A549 (cell line): ENCODE data around the gene KIF27. TPM values are rescaled to one million over a fixed set of nuclear protein-coding genes. Genes with fewer than 3 reads are reported as not detected.

Source experiments
- ATAC-seq, 2 experiments: fragments of 200-7000 bp in 1 of 2; fragments of >200 bp in 1 of 2; cut with Nextera tagmentation in 1 of 2; cut with Tn5 transposase in 1 of 2; 3 replicates each; pipeline versions ENCODE4 v1.8.0 to v1.9.1; 2018 to 2020; ENCODE audit warnings: mild to moderate bottlenecking in 1 of 2, moderate library complexity in 1 of 2
- CTCF ChIA-PET: fragments of 300-600 bp; sonication (Branson Sonifier 250); formaldehyde crosslinking; extraction: SDS; loops from one replicate; lab custom pipeline; 2021; ENCODE audit warnings: antibody characterized with exemption, inconsistent platforms; lab: Yijun Ruan, JAX
- POLR2A ChIA-PET: fragments of 350-600 bp; formaldehyde crosslinking; extraction: SDS; loops from one replicate; lab custom pipeline; 2021; ENCODE audit warnings: antibody characterized with exemption, inconsistent platforms; lab: Yijun Ruan, JAX
- DNase-seq, 2 experiments: peaks; one replicate each; pipeline versions ENCODE4 v3.0.0 to v3.0.0-alpha.2; 2011 to 2016; ENCODE audit warnings: low read depth in 1 of 2, low spot score in 1 of 2
- FAIRE-seq: peaks from 2 replicates; lab custom pipeline; 2011; peaks lifted over from hg19 to GRCh38; lab: Jason Lieb, UNC
- H3K27ac ChIP-seq, 2 experiments: fragments of >200 bp; sonication (Bioruptor Twin); formaldehyde crosslinking; 3 replicates each; pipeline ENCODE4 v1.5.1; 2016 to 2017
- H3K4me1 ChIP-seq: fragments of >200 bp; sonication (Bioruptor Twin); formaldehyde crosslinking; 3 replicates; pipeline ENCODE4 v1.6.1; 2016
- H3K4me2 ChIP-seq: fragments of >200 bp; sonication (Bioruptor Twin); formaldehyde crosslinking; 3 replicates; pipeline ENCODE4 v1.6.1; 2016
- H3K4me3 ChIP-seq: fragments of >200 bp; sonication (Bioruptor Twin); formaldehyde crosslinking; 3 replicates; pipeline ENCODE4 v1.5.1; 2016
- H3K9me3 ChIP-seq: fragments of >200 bp; sonication (Bioruptor Twin); formaldehyde crosslinking; 3 replicates; pipeline ENCODE4 v1.6.1; 2016
- ATOH8 ChIP-seq: fragments of 250-450 bp; sonication (Bioruptor Pico); IDR thresholded peaks from 2 replicates; pipeline ENCODE4 v1.5.0; 2020; ENCODE audit warnings: low read depth, mild to moderate bottlenecking, moderate library complexity
- BCL3 ChIP-seq: fragments of >200 bp; sonication (Bioruptor Twin); formaldehyde crosslinking; IDR thresholded peaks from 3 replicates; pipeline ENCODE4 v1.6.1; 2016
- CHD2 ChIP-seq: fragments of 150-350 bp; IDR thresholded peaks from 2 replicates; pipeline ENCODE4 v1.6.1; 2014; ENCODE audit warnings: low read length; ENCODE audit not compliant: partially characterized antibody
- CTCF ChIP-seq: fragments of >200 bp; sonication (Bioruptor Twin); formaldehyde crosslinking; IDR thresholded peaks from 3 replicates; pipeline ENCODE4 v1.5.1; 2016
- ESRRA ChIP-seq: fragments of 150-350 bp; IDR thresholded peaks from 2 replicates; pipeline ENCODE4 v1.6.1; 2014; ENCODE audit warnings: mild to moderate bottlenecking, low read length, borderline replicate concordance
- FOSB ChIP-seq: fragments of 250-450 bp; sonication (Bioruptor Pico); IDR thresholded peaks from 2 replicates; pipeline ENCODE4 v1.5.0; 2020; ENCODE audit warnings: mild to moderate bottlenecking, moderate library complexity
- GATA3 ChIP-seq: IDR thresholded peaks from 2 replicates; pipeline ENCODE4 v1.6.1; 2012; ENCODE audit warnings: borderline replicate concordance
- HDAC2 ChIP-seq: fragments of 200-600 bp; sonication (generic); IDR thresholded peaks from 2 replicates; pipeline ENCODE4 v1.6.1; 2016
- HOXA7 ChIP-seq: fragments of 250-450 bp; sonication (Bioruptor Pico); IDR thresholded peaks from 2 replicates; pipeline ENCODE4 v1.5.0; 2020; ENCODE audit warnings: mild to moderate bottlenecking, moderate library complexity
- HOXB13 ChIP-seq: fragments of 250-450 bp; sonication (Bioruptor Pico); IDR thresholded peaks from 2 replicates; pipeline ENCODE4 v1.5.0; 2020; ENCODE audit warnings: low read depth, mild to moderate bottlenecking, moderate library complexity
- JUNB ChIP-seq: fragments of >200 bp; sonication (Bioruptor Twin); formaldehyde crosslinking; IDR thresholded peaks from 2 replicates; pipeline ENCODE4 v1.6.1; 2016
- KDM1A ChIP-seq: fragments of 200-600 bp; sonication (generic); IDR thresholded peaks from 2 replicates; pipeline ENCODE4 v1.6.1; 2016; ENCODE audit warnings: low read depth, mild to moderate bottlenecking
- MAZ ChIP-seq: fragments of 150-350 bp; IDR thresholded peaks from 2 replicates; pipeline ENCODE4 v1.6.1; 2014; ENCODE audit warnings: antibody characterized with exemption, low read depth, low read length, borderline replicate concordance
- MYC ChIP-seq: IDR thresholded peaks from 2 replicates; pipeline ENCODE4 v1.6.1; 2012; ENCODE audit warnings: mild to moderate bottlenecking, inconsistent platforms, low read length, improper control_type of control experiment, borderline replicate concordance
- NR3C1 ChIP-seq: fragments of >200 bp; sonication (Bioruptor Twin); formaldehyde crosslinking; IDR thresholded peaks from 3 replicates; pipeline ENCODE4 v1.6.1; 2017
- PBX3 ChIP-seq: IDR thresholded peaks from 2 replicates; pipeline ENCODE4 v1.6.1; 2012
- PHF8 ChIP-seq: fragments of 200-600 bp; sonication (generic); IDR thresholded peaks from 2 replicates; pipeline ENCODE4 v1.6.1; 2016; ENCODE audit warnings: low read depth, mild to moderate bottlenecking, antibody characterized with exemption, moderate library complexity, borderline replicate concordance
- POLR2A ChIP-seq: IDR thresholded peaks from 2 replicates; pipeline ENCODE4 v1.6.1; 2012; ENCODE audit warnings: mild to moderate bottlenecking, low read length
- POLR2AphosphoS2 ChIP-seq: conservative IDR thresholded peaks from 2 replicates; pipeline ENCODE4 v1.6.1; 2012; ENCODE audit warnings: low read length, improper control_type of control experiment, inconsistent platforms
- RARB ChIP-seq: fragments of 250-450 bp; sonication (Bioruptor Pico); IDR thresholded peaks from 2 replicates; pipeline ENCODE4 v1.8.0; 2021; ENCODE audit warnings: mild to moderate bottlenecking, moderate library complexity
- REST ChIP-seq: fragments of 200-600 bp; sonication (generic); IDR thresholded peaks from 2 replicates; pipeline ENCODE4 v1.6.1; 2016; ENCODE audit warnings: antibody characterized with exemption, mild to moderate bottlenecking, moderate library complexity
- SMC3 ChIP-seq: fragments of >200 bp; sonication (Bioruptor Twin); formaldehyde crosslinking; IDR thresholded peaks from 3 replicates; pipeline ENCODE4 v1.6.1; 2018; ENCODE audit warnings: inconsistent platforms
- SREBF2 ChIP-seq: fragments of 450-650 bp; IDR thresholded peaks from 2 replicates; pipeline ENCODE4 v1.6.1; 2014; ENCODE audit warnings: mild to moderate bottlenecking, moderate library complexity
- TP53 ChIP-seq: fragments of 250-450 bp; sonication (Bioruptor Pico); IDR thresholded peaks from 2 replicates; pipeline ENCODE4 v1.5.0; 2021; ENCODE audit warnings: mild to moderate bottlenecking, moderate library complexity
- USF2 ChIP-seq: fragments of 450-650 bp; IDR thresholded peaks from 2 replicates; pipeline ENCODE4 v1.6.1; 2014; ENCODE audit warnings: antibody characterized with exemption
- ZC3H11A ChIP-seq: fragments of 450-650 bp; IDR thresholded peaks from 2 replicates; pipeline ENCODE4 v1.6.1; 2014; ENCODE audit warnings: antibody characterized with exemption, mild to moderate bottlenecking
- WGBS: methylation state at CpG from one replicate; pipeline ENCODE4 v1.1.6; 2017; ENCODE audit errors: missing lambda C conversion rate; 5-methylcytosine and 5-hydroxymethylcytosine counted together
- polyA plus RNA-seq, 4 experiments: library from polyadenylated mRNA; depleted of rRNA in 3 of 4; stranded (reverse); fragments of >200 nt; fragmentation: RNase III in 1 of 4; extraction: RNeasy Plus Mini Kit Qiagen cat#74134 plus additional on column Dnase treatment in 1 of 4; gene quantifications; 2 replicates in 3 of 4; 3 replicates in 1 of 4; pipeline ENCODE4 v1.2.3, GENCODE V29; 2011 to 2017

Gene KIF27
- polyA plus RNA-seq, 2 of the 4 experiments (the other 2 are of a cell fraction), result 2.2 to 6.0 TPM

GRCh38 chr9:83969602-83970001 lies 48.4 kb upstream of the KIF27 start:
- ATAC-seq (no peak), DNase-seq (no peak), FAIRE-seq (no peak)
- H3K27ac ChIP-seq, result no peak overlapping the region
- CTCF ChIA-PET, result interaction anchor here (1.1 kb wide), 1 partner anchor 33 kb away, joined by 4 read pairs; no protein-coding TSS in a partner anchor
- H3K9me3 ChIP-seq, result no peaks in the 10 kb centered on the region
- POLR2A ChIA-PET, result interaction anchor here (1.6 to 1.8 kb wide), 2 partner anchors 11 to 13 kb away, joined by 4 to 7 read pairs; partner anchors contain the start of genes HNRNPK and RMI1
- WGBS, result 85% methylated on average over 3 of the region's 3 CpGs
- TF ChIP-seq SREBF2 (no peak), KDM1A (no peak), GATA3 (no peak), POLR2AphosphoS2 (no peak), PHF8 (no peak), HOXB13 (no peak), MYC (no peak), ZC3H11A (no peak), POLR2A (no peak)
- peaks cover 38% of the 10 kb centered on the region; the same call in 2 of the 3 replicates for H3K4me1 ChIP-seq
- H3K4me3 ChIP-seq, result no peak overlapping the region
- no peak overlapping the region for H3K4me2 ChIP-seq

GRCh38 chr9:83967073-83967472 lies 45.8 kb upstream of the KIF27 start:
- Histone ChIP-seq H3K9me3 (no peaks in the 10 kb centered on the region), H3K4me1 (peaks cover 28% of the 10 kb centered on the region), H3K27ac (no peak overlapping the region), H3K4me2 (no peak overlapping the region), H3K4me3 (no peak overlapping the region)
- CTCF ChIA-PET, result interaction anchor here (0.7 to 1.5 kb wide), 3 partner anchors 9 to 16 kb away, joined by 3 read pairs; no protein-coding TSS in a partner anchor
- no peak for DNase-seq
- 98% methylated on average over 1 of the region's 1 CpG for WGBS
- ATAC-seq, result no peak
- POLR2A ChIA-PET, result interaction anchor here (1.1 kb wide), 1 partner anchor 13 kb away, joined by 3 read pairs; the partner anchor contains the start of gene HNRNPK
- no peak for FAIRE-seq
- TF ChIP-seq RARB (CRISPR knock-in tag), result no peak
- no peak for TF ChIP-seq USF2
- TF ChIP-seq HDAC2, result no peak
- 0 out of 2 replicates have a peak, but pooled peaks have one; percentile 43 for TF ChIP-seq HOXA7 (CRISPR knock-in tag)
- TF ChIP-seq FOSB (CRISPR knock-in tag), result peak; percentile 64; the same call in 1 of the 2 replicates
- TF ChIP-seq CHD2, result no peak
- no peak for TF ChIP-seq REST
- no peak for TF ChIP-seq ATOH8 (CRISPR knock-in tag)
- no peak for TF ChIP-seq GATA3
- no peak for TF ChIP-seq JUNB
- no peak for TF ChIP-seq SMC3
- TF ChIP-seq MAZ, result no peak
- no peak for TF ChIP-seq PBX3
- TF ChIP-seq POLR2AphosphoS2, result 0 out of 2 replicates have a peak, but pooled peaks have one; percentile 81
- TF ChIP-seq BCL3, result no peak
- TF ChIP-seq NR3C1, result no peak
- no peak for TF ChIP-seq ESRRA
- no peak for TF ChIP-seq CTCF
- no peak for TF ChIP-seq TP53 (CRISPR knock-in tag)
- TF ChIP-seq, all 56 proteins: peak for 3
